Measurements from ENCODE around the gene AOAH.

GRCh38 chr7:36602934-36603887 is 121.1 kb downstream of the AOAH start:
- TF ChIP-seq CTCF (IDR thresholded peaks at IDR 0.05), result no peak
- TF ChIP-seq POLR2AphosphoS5 (IDR thresholded peaks at IDR 0.05), result no peak
